ENCODE measurements around the gene STK32A.

DNA sequence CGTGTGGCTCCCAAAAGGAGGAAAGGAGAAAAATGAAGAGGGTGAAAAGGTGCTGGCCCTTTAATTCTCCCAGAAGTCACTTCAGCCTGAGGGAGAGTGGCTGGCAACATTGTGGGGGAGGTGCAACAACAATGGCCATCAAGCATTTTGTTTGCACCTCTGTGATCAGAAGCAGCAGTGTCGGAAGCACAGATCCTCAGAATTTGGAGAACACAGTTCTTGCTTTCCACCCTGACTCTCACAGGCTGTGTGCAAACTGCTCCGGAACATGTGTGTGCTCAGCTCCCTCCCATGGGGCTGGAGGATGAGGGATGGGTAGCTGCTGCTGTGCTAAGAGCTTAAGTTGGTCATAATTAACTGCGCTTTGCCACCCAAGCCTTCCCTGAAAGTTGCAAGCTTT, 147.9 kb downstream of the STK32A start:
- TF ChIP-seq, protein P1, sequence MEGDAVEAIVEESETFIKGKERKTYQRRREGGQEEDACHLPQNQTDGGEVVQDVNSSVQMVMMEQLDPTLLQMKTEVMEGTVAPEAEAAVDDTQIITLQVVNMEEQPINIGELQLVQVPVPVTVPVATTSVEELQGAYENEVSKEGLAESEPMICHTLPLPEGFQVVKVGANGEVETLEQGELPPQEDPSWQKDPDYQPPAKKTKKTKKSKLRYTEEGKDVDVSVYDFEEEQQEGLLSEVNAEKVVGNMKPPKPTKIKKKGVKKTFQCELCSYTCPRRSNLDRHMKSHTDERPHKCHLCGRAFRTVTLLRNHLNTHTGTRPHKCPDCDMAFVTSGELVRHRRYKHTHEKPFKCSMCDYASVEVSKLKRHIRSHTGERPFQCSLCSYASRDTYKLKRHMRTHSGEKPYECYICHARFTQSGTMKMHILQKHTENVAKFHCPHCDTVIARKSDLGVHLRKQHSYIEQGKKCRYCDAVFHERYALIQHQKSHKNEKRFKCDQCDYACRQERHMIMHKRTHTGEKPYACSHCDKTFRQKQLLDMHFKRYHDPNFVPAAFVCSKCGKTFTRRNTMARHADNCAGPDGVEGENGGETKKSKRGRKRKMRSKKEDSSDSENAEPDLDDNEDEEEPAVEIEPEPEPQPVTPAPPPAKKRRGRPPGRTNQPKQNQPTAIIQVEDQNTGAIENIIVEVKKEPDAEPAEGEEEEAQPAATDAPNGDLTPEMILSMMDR (IDR thresholded peaks at IDR 0.05; ENCODE audit: low read depth, low read length, missing input control) = no peak
- no peak for TF ChIP-seq FOXA1 (IDR thresholded peaks at IDR 0.05)
- TF ChIP-seq, protein P2, sequence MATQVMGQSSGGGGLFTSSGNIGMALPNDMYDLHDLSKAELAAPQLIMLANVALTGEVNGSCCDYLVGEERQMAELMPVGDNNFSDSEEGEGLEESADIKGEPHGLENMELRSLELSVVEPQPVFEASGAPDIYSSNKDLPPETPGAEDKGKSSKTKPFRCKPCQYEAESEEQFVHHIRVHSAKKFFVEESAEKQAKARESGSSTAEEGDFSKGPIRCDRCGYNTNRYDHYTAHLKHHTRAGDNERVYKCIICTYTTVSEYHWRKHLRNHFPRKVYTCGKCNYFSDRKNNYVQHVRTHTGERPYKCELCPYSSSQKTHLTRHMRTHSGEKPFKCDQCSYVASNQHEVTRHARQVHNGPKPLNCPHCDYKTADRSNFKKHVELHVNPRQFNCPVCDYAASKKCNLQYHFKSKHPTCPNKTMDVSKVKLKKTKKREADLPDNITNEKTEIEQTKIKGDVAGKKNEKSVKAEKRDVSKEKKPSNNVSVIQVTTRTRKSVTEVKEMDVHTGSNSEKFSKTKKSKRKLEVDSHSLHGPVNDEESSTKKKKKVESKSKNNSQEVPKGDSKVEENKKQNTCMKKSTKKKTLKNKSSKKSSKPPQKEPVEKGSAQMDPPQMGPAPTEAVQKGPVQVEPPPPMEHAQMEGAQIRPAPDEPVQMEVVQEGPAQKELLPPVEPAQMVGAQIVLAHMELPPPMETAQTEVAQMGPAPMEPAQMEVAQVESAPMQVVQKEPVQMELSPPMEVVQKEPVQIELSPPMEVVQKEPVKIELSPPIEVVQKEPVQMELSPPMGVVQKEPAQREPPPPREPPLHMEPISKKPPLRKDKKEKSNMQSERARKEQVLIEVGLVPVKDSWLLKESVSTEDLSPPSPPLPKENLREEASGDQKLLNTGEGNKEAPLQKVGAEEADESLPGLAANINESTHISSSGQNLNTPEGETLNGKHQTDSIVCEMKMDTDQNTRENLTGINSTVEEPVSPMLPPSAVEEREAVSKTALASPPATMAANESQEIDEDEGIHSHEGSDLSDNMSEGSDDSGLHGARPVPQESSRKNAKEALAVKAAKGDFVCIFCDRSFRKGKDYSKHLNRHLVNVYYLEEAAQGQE (IDR thresholded peaks at IDR 0.05) = no peak
- TF ChIP-seq, protein P3, sequence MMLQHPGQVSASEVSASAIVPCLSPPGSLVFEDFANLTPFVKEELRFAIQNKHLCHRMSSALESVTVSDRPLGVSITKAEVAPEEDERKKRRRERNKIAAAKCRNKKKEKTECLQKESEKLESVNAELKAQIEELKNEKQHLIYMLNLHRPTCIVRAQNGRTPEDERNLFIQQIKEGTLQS (IDR thresholded peaks at IDR 0.05) = no peak
- TF ChIP-seq, protein P4, sequence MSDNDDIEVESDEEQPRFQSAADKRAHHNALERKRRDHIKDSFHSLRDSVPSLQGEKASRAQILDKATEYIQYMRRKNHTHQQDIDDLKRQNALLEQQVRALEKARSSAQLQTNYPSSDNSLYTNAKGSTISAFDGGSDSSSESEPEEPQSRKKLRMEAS (IDR thresholded peaks at IDR 0.05) = no peak
- no peak for TF ChIP-seq TAF1 (conservative IDR thresholded peaks at IDR 0.05)
- no peak for TF ChIP-seq JUND (IDR thresholded peaks at IDR 0.05)
- TF ChIP-seq YY1 (IDR thresholded peaks at IDR 0.05) = no peak
- no peak for TF ChIP-seq RAD21 (IDR thresholded peaks at IDR 0.05)
- TF ChIP-seq NR2F2 (IDR thresholded peaks at IDR 0.05) = no peak
- TF ChIP-seq EGR1 (IDR thresholded peaks at IDR 0.05; ENCODE audit: low read depth in 2 of 2) = no peak
- no peak for TF ChIP-seq GABPA (IDR thresholded peaks at IDR 0.05 in 1 of 2, conservative IDR thresholded peaks at IDR 0.05 in 1 of 2)

All from liver (tissue), 3 donors.